HCT116 (cell line): ENCODE data around the gene DPH1. TPM values are rescaled to one million over a fixed set of nuclear protein-coding genes. Genes with fewer than 3 reads are reported as not detected.

Source experiments
- ATAC-seq: fragments of 200-7000 bp; cut with Tn5 transposase; 2 replicates; pipeline ENCODE4 v1.9.1; 2020; ENCODE audit warnings: mild to moderate bottlenecking, moderate library complexity
- BruUV-seq: library from RNA; stranded (reverse); fragments of 400-500 nt; replicated peaks from 2 replicates; lab custom pipeline; 2021; lab: Mats Ljungman, UMichigan
- CTCF ChIA-PET: fragments of 300-600 bp; sonication (Branson Sonifier 250); formaldehyde crosslinking; loops from one replicate; lab custom pipeline; 2021; ENCODE audit warnings: antibody characterized with exemption; lab: Charles Lee
- POLR2A ChIA-PET: fragments of 300-600, 350-600 bp; sonication (Branson Sonifier 250); formaldehyde crosslinking; loops from one replicate; lab custom pipeline; 2021; ENCODE audit warnings: antibody characterized with exemption; lab: Charles Lee
- RAD21 ChIA-PET, 2 experiments: fragments of 300-600 bp; sonication (Branson Sonifier 250); formaldehyde crosslinking; loops; one replicate each; lab custom pipeline; 2023; ENCODE audit warnings: low total read pairs in 2 of 2; ENCODE audit not compliant: uncharacterized antibody in 2 of 2, unreplicated experiment in 2 of 2, low non-redundant PET in 1 of 2; lab: Charles Lee
- DNase-seq: peaks from one replicate; pipeline ENCODE4 v3.0.0-alpha.2; 2010; ENCODE audit warnings: low read depth, low spot score
- H2AFZ ChIP-seq: fragments of 200-600 bp; shearing (Covaris generic), sonication (generic); 2 replicates; pipeline ENCODE4 v1.6.1; 2017; ENCODE audit warnings: low read depth, mixed run types, mixed read lengths, antibody characterized with exemption, low read length; ENCODE audit not compliant: poor library complexity, severe bottlenecking
- H3K27ac ChIP-seq: 2 replicates; pipeline ENCODE4 v1.5.1; 2012; ENCODE audit warnings: low read depth, low read length
- H3K27me3 ChIP-seq: fragments of 200-600 bp; sonication (generic); 2 replicates; pipeline ENCODE4 v1.6.1; 2016; ENCODE audit warnings: mixed run types, low read length, mixed read lengths; ENCODE audit not compliant: insufficient read depth
- H3K36me3 ChIP-seq, 2 experiments: fragments of 200-500 bp in 1 of 2; fragments of 200-600 bp in 1 of 2; sonication (Bioruptor generic) in 1 of 2; sonication (generic) in 1 of 2; 2 replicates each; pipeline versions ENCODE4 v1.5.1 to v1.6.1; 2014 to 2016; ENCODE audit warnings: low read length in 2 of 2, inconsistent platforms in 1 of 2, mixed read lengths in 1 of 2, mixed run types in 1 of 2; ENCODE audit not compliant: insufficient read depth in 2 of 2, control insufficient read depth in 1 of 2
- H3K4me1 ChIP-seq, 2 experiments: fragments of 200-600 bp in 1 of 2; sonication (generic) in 1 of 2; 2 replicates each; pipeline versions ENCODE4 v1.5.1 to v1.6.1; 2012 to 2017; ENCODE audit warnings: low read length in 2 of 2, inconsistent platforms in 1 of 2, mild to moderate bottlenecking in 1 of 2, mixed read lengths in 1 of 2, mixed run types in 1 of 2, moderate library complexity in 1 of 2; ENCODE audit not compliant: insufficient read depth in 2 of 2, control insufficient read depth in 1 of 2
- H3K4me2 ChIP-seq: fragments of 200-600 bp; sonication (generic); 2 replicates; pipeline ENCODE4 v1.6.1; 2017; ENCODE audit warnings: mixed run types, low read length, mixed read lengths
- H3K4me3 ChIP-seq, 2 experiments: fragments of 200-600 bp in 1 of 2; sonication (generic) in 1 of 2; replicated peaks in 1 of 2; 2 replicates each; pipeline ENCODE4 v1.5.1; 2011 to 2016; ENCODE audit warnings: low read length in 2 of 2, control low read depth in 1 of 2, low read depth in 1 of 2, mild to moderate bottlenecking in 1 of 2, mixed read lengths in 1 of 2, mixed run types in 1 of 2
- H3K79me2 ChIP-seq: fragments of 200-600 bp; sonication (generic); 2 replicates; pipeline ENCODE4 v1.6.1; 2017; ENCODE audit warnings: mild to moderate bottlenecking, mixed run types, low read length, moderate library complexity, mixed read lengths; ENCODE audit not compliant: insufficient read depth
- H3K9ac ChIP-seq: fragments of 200-600 bp; sonication (generic); 2 replicates; pipeline ENCODE4 v1.6.1; 2016; ENCODE audit warnings: low read length, mixed read lengths
- H3K9me2 ChIP-seq: fragments of 200-600 bp; sonication (generic), shearing (Covaris generic); 2 replicates; pipeline ENCODE4 v1.6.1; 2017; ENCODE audit warnings: mixed run types, mild to moderate bottlenecking, moderate library complexity; ENCODE audit not compliant: insufficient read depth
- H3K9me3 ChIP-seq, 2 experiments: fragments of 200-500 bp in 1 of 2; fragments of 200-600 bp in 1 of 2; sonication (Bioruptor generic) in 1 of 2; sonication (generic) in 1 of 2; 2 replicates each; pipeline ENCODE4 v1.6.1; 2014 to 2017; ENCODE audit warnings: low read length in 2 of 2, mixed read lengths in 2 of 2, inconsistent platforms in 1 of 2, low read depth in 1 of 2, mild to moderate bottlenecking in 1 of 2, mixed run types in 1 of 2, moderate library complexity in 1 of 2; ENCODE audit not compliant: control insufficient read depth in 1 of 2, insufficient read depth in 1 of 2
- H4K20me1 ChIP-seq: fragments of 200-600 bp; sonication (generic), shearing (Covaris generic); 2 replicates; pipeline ENCODE4 v1.6.1; 2017; ENCODE audit warnings: mixed run types, mild to moderate bottlenecking, moderate library complexity; ENCODE audit not compliant: insufficient read depth
- ELF1 ChIP-seq: IDR thresholded peaks from 2 replicates; pipeline ENCODE4 v1.6.1; 2012; ENCODE audit warnings: low read depth, borderline replicate concordance
- EZH2 ChIP-seq: fragments of 200-600 bp; sonication (generic); IDR thresholded peaks from 2 replicates; pipeline ENCODE4 v1.6.1; 2017; ENCODE audit warnings: antibody characterized with exemption, mixed run types
- EZH2phosphoT487 ChIP-seq: fragments of 200-600 bp; IDR thresholded peaks from 2 replicates; pipeline ENCODE4 v1.6.1; 2018; ENCODE audit warnings: antibody characterized with exemption, borderline replicate concordance
- FOSL1 ChIP-seq: IDR thresholded peaks from 2 replicates; pipeline ENCODE4 v1.6.1; 2012; ENCODE audit warnings: low read depth
- POLR2AphosphoS5 ChIP-seq: IDR thresholded peaks from 2 replicates; pipeline ENCODE4 v1.6.1; 2011; ENCODE audit warnings: mild to moderate bottlenecking, low read depth, low read length, moderate library complexity
- RAD21 ChIP-seq: IDR thresholded peaks from 2 replicates; pipeline ENCODE4 v1.6.1; 2012; ENCODE audit warnings: low read depth, mild to moderate bottlenecking
- SP1 ChIP-seq: IDR thresholded peaks from 2 replicates; pipeline ENCODE4 v1.6.1; 2012; ENCODE audit warnings: low read depth
- TCF7L2 ChIP-seq: IDR thresholded peaks from 2 replicates; pipeline ENCODE4 v1.7.0; 2011; ENCODE audit warnings: borderline replicate concordance, inconsistent platforms; ENCODE audit not compliant: insufficient read depth, insufficient read length; ENCODE audit errors: extremely low read depth
- YY1 ChIP-seq: IDR thresholded peaks from 2 replicates; pipeline ENCODE4 v1.6.1; 2011; ENCODE audit warnings: low read length, low read depth, moderate library complexity, mild to moderate bottlenecking; ENCODE audit not compliant: insufficient replicate concordance; ENCODE audit errors: extremely low read depth
- ZFX ChIP-seq: fragments of 450-650 bp; IDR thresholded peaks from 2 replicates; pipeline ENCODE4 v1.6.1; 2017
- ZNF274 ChIP-seq: fragments of 200-500 bp; sonication (Bioruptor generic); IDR thresholded peaks from 2 replicates; pipeline ENCODE4 v1.6.1; 2014; ENCODE audit warnings: mild to moderate bottlenecking, low read depth, low read length, inconsistent platforms
- intact Hi-C: fragments of 100-400 bp; cut with micrococcal nuclease; formaldehyde crosslinking; loops from 2 replicates; pipeline ENCODE4 v1.10.0; 2022
- total RNA-seq: library from RNA; stranded (reverse); gene quantifications from one replicate; pipeline ENCODE4 v1.2.1, GENCODE V29; 2021; ENCODE audit not compliant: unreplicated experiment
- TF ChIP-seq, protein P1 (sequence below): IDR thresholded peaks from 2 replicates; pipeline ENCODE4 v1.6.1; 2011; ENCODE audit warnings: mild to moderate bottlenecking, low read length, moderate library complexity; ENCODE audit not compliant: insufficient replicate concordance; ENCODE audit errors: extremely low read depth
- TF ChIP-seq, protein P2 (sequence below): IDR thresholded peaks from 2 replicates; pipeline ENCODE4 v1.6.1; 2012

Gene DPH1
- total RNA-seq, 1 experiment from 2014 or later, result 47.2 TPM

DNA sequence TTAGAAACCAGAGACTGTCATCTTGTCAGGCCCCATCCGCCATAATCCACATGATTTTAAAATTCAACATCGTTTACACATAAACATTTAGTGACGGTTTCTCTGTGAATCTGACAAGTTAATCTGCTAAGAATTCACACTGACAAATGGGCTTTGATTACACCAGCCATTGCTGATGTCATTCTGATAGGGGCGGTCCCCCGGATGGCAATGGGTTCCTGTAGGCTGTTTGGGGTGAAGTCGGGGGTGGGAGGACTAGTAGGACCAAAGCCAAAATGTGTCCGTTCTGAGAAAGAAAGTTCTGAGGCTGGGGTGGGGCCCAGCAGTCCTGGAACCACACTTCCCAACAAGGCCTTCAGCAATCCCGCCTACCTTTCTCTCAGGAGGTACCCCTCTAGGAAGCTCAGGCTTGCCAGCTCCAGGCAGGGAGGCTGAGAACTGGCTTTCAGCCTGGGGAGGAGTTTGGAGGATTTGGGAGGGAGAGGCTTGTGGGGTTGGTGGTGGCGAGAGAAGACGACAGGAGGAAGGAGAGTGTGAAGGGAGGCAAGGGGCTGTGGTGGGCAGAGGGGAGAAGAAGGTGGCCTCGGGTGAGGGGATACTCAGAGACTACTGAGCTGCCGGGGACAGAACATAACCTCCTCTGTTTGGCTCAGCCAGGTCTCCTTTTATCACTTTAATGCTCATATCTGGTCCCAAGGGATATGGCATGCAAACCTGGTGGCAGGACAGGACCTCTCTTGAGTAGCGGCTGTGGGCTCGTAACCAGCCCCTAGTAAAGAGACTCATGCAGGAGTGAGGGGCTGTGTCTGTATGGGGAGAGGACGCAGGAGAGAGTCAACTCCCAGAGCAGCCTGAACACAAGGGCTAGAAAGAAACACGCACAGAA, 33.6 kb downstream of the DPH1 start:
- no peaks in the 10 kb centered on the region for H3K9me3 ChIP-seq
- TF ChIP-seq EZH2 (no peak), EZH2phosphoT487 (no peak), ZFX (no peak), SP1 (no peak), POLR2AphosphoS5 (no peak)
- H3K9ac ChIP-seq, result no peak overlapping the region
- no peak for ATAC-seq
- no peaks in the 10 kb centered on the region for H4K20me1 ChIP-seq
- CTCF ChIA-PET, result interaction anchor here (2.6 kb wide), 1 partner anchor 181 kb away, joined by 12 read pairs; no protein-coding TSS in a partner anchor
- no peaks in the 10 kb centered on the region for H3K79me2 ChIP-seq
- H3K27me3 ChIP-seq, result no peaks in the 10 kb centered on the region
- H3K27ac ChIP-seq, result no peak overlapping the region
- POLR2A ChIA-PET, result no interaction called here
- RAD21 ChIA-PET, result no interaction called here
- H3K4me2 ChIP-seq, result no peak overlapping the region
- H3K36me3 ChIP-seq, result no peaks in the 10 kb centered on the region
- peaks cover 0 to 16% of the 10 kb centered on the region in 2 experiments; a peak in 3 of 4 replicates for H3K4me1 ChIP-seq
- no peaks in the 10 kb centered on the region for H3K9me2 ChIP-seq
- no TSS peak for BruUV-seq
- intact Hi-C loops, result no loop called here
- H3K4me3 ChIP-seq, result no peak overlapping the region
- no peak overlapping the region for H2AFZ ChIP-seq
- no peak for DNase-seq

DNA sequence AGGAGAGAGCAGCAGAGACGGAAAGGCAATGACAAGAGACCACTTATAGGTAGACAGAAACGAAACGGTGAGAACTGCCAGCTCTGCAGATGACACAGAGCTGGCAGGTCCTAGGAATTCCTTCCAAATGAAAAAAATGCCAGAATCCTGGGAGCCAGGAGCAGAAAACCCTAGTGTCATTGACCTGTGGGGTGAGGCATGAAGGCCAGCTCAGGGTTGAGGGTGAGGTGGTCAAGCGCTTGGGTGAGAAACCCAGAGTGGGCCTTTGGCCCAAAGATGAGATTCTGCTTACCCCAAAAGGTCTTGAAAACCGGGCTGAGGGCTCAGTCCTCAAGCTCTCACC, 34.2 kb downstream of the DPH1 start:
- H3K9ac ChIP-seq, result no peak overlapping the region
- ChIA-PET CTCF (interaction anchor here (2.6 kb wide), 1 partner anchor 181 kb away, joined by 12 read pairs; no protein-coding TSS in a partner anchor), POLR2A (no interaction called here), RAD21 (no interaction called here)
- DNase-seq (no peak), ATAC-seq (no peak)
- no peaks in the 10 kb centered on the region for H3K36me3 ChIP-seq
- no peak overlapping the region for H3K27ac ChIP-seq
- no peaks in the 10 kb centered on the region for H4K20me1 ChIP-seq
- BruUV-seq, result no TSS peak
- no peak overlapping the region for H3K4me2 ChIP-seq
- peaks cover 0 to 12% of the 10 kb centered on the region in 2 experiments; a peak in 3 of 4 replicates for H3K4me1 ChIP-seq
- no peaks in the 10 kb centered on the region for H3K79me2 ChIP-seq
- TF ChIP-seq YY1 (no peak), FOSL1 (no peak), ELF1 (no peak), EZH2phosphoT487 (no peak), ZFX (no peak), ZNF274 (no peak), TCF7L2 (no peak), RAD21 (no peak)
- TF ChIP-seq, protein P1, sequence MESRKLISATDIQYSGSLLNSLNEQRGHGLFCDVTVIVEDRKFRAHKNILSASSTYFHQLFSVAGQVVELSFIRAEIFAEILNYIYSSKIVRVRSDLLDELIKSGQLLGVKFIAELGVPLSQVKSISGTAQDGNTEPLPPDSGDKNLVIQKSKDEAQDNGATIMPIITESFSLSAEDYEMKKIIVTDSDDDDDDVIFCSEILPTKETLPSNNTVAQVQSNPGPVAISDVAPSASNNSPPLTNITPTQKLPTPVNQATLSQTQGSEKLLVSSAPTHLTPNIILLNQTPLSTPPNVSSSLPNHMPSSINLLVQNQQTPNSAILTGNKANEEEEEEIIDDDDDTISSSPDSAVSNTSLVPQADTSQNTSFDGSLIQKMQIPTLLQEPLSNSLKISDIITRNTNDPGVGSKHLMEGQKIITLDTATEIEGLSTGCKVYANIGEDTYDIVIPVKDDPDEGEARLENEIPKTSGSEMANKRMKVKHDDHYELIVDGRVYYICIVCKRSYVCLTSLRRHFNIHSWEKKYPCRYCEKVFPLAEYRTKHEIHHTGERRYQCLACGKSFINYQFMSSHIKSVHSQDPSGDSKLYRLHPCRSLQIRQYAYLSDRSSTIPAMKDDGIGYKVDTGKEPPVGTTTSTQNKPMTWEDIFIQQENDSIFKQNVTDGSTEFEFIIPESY, result no peak
- TF ChIP-seq, protein P2, sequence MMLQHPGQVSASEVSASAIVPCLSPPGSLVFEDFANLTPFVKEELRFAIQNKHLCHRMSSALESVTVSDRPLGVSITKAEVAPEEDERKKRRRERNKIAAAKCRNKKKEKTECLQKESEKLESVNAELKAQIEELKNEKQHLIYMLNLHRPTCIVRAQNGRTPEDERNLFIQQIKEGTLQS, result no peak
- no peak overlapping the region for H2AFZ ChIP-seq
- no peaks in the 10 kb centered on the region for H3K27me3 ChIP-seq
- no peaks in the 10 kb centered on the region for H3K9me3 ChIP-seq
- intact Hi-C loops, result no loop called here
- no peaks in the 10 kb centered on the region for H3K9me2 ChIP-seq
- H3K4me3 ChIP-seq, result no peak overlapping the region
